LNCaP clone FGC (cell line): ENCODE measurements around the gene ZHX3.

Experiments used
- DNase-seq: peaks from one replicate; pipeline ENCODE4 v3.0.0-alpha.2; 2011; ENCODE audit warnings: low read depth
- H3K4me3 ChIP-seq: 2 replicates; pipeline ENCODE4 v1.5.1; 2011; ENCODE audit warnings: mild to moderate bottlenecking, low read depth, low read length, control low read depth
- CTCF ChIP-seq: IDR thresholded peaks from 2 replicates; pipeline ENCODE4 v1.5.1; 2012; ENCODE audit warnings: mild to moderate bottlenecking; ENCODE audit not compliant: control insufficient read depth, insufficient read depth; ENCODE audit errors: extremely low read depth

Gene ZHX3

GRCh38 chr20:41268917-41269652 lies 48.4 kb downstream of the ZHX3 start:
- H3K4me3 ChIP-seq = no peak overlapping the region
- no peak for DNase-seq
- no peak for TF ChIP-seq CTCF

GRCh38 chr20:41268402-41268801 lies 49.1 kb downstream of the ZHX3 start:
- DNase-seq = peak; percentile 86
- no peak overlapping the region for H3K4me3 ChIP-seq
- no peak for TF ChIP-seq CTCF

GRCh38 chr20:41265938-41266337 lies 51.6 kb downstream of the ZHX3 start:
- no peak for DNase-seq
- no peak for TF ChIP-seq CTCF
- no peak overlapping the region for H3K4me3 ChIP-seq

- H3K4me3 ChIP-seq = no peak overlapping the region
- TF ChIP-seq CTCF = no peak
- DNase-seq = no peak
These were observed 52.7 kb downstream of the ZHX3 start for GRCh38 chr20:41264819-41265218.

- no peak for TF ChIP-seq CTCF
- H3K4me3 ChIP-seq = no peak overlapping the region
- DNase-seq = no peak
These were observed 55.5 kb downstream of the ZHX3 start for GRCh38 chr20:41261790-41262717.

- no peak for DNase-seq
- TF ChIP-seq CTCF = no peak
These were observed 56.3 kb downstream of the ZHX3 start for GRCh38 chr20:41261260-41261659.

More at GRCh38 chr20:41261260-41261659, 56.3 kb downstream of the ZHX3 start:
- no peak overlapping the region for H3K4me3 ChIP-seq
